RPMI8226 (cell line): ENCODE measurements around the gene SMPD3.
A peak's percentile ranks its signal among the peaks of the same experiment; 100 is the strongest.

Experiments used
- DNase-seq: peaks from one replicate; pipeline ENCODE4 v3.0.0-alpha.2; 2015

The SMPD3 gene

GRCh38 chr16:68379472-68380347 is 68.6 kb downstream of the SMPD3 start:
- peak; percentile 65 for DNase-seq

- DNase-seq: no peak
Observed at GRCh38 chr16:68378436-68379415, 69.6 kb downstream of the SMPD3 start.

- no peak for DNase-seq
Observed at GRCh38 chr16:68377667-68378393, 70.5 kb downstream of the SMPD3 start.

- no peak for DNase-seq
Observed at GRCh38 chr16:68377221-68377620, 71.1 kb downstream of the SMPD3 start.

GRCh38 chr16:68376590-68376989 is 71.7 kb downstream of the SMPD3 start:
- DNase-seq: no peak

GRCh38 chr16:68375801-68376536 is 72.3 kb downstream of the SMPD3 start:
- DNase-seq: no peak

- no peak for DNase-seq
Observed at GRCh38 chr16:68374961-68375660, 73.2 kb downstream of the SMPD3 start.

- no peak for DNase-seq
Observed at GRCh38 chr16:68374246-68374805, 74.0 kb downstream of the SMPD3 start.

GRCh38 chr16:68373528-68374245 is 74.6 kb downstream of the SMPD3 start:
- no peak for DNase-seq

GRCh38 chr16:68372806-68373205 is 75.5 kb downstream of the SMPD3 start:
- no peak for DNase-seq

GRCh38 chr16:68372381-68372720 is 76.0 kb downstream of the SMPD3 start:
- DNase-seq: no peak

- DNase-seq: no peak
Observed at GRCh38 chr16:68371706-68372380, 76.5 kb downstream of the SMPD3 start.

GRCh38 chr16:68371276-68371651 is 77.0 kb downstream of the SMPD3 start:
- DNase-seq: no peak

- no peak for DNase-seq
Observed at GRCh38 chr16:68370581-68371275, 77.6 kb downstream of the SMPD3 start.

GRCh38 chr16:68369697-68370580 is 78.4 kb downstream of the SMPD3 start:
- peak; percentile 88 for DNase-seq

- no peak for DNase-seq
Observed at GRCh38 chr16:68369168-68369567, 79.1 kb downstream of the SMPD3 start.

GRCh38 chr16:68368301-68368888 is 79.9 kb downstream of the SMPD3 start:
- peak; percentile 34 for DNase-seq

GRCh38 chr16:68367891-68368290 is 80.4 kb downstream of the SMPD3 start:
- no peak for DNase-seq
